ENCODE measurements around the gene CD58.

CD58 gene

DNA sequence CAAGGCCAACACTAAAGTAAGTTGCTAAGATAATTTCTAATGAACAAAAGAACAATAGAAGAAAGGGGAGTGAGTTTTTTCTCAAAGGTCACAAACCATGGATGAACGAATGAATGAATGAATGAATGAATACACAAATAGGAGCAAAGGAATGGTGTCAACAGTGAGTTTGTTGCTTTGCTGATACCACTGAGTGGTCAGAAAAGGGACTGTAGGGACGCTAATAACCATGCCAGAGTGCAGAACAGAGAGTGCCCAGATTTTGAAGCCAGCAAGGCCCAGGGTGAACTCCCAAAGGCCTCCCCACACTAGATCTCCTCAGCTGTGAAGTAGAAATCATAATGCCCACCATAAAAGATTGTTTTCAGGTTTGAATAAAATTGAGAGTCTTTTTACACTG is 15.9 kb downstream of the CD58 start:
- H3K4me1 ChIP-seq (ENCODE audit: control insufficient read depth, insufficient read depth, low read length) = no peaks in the 10 kb centered on the region; the same call in none of the 2 replicates
- ChIA-PET POLR2A (no interaction called here), CTCF (no interaction called here)
- no peak for TF ChIP-seq ZNF239 (tag by site-specific recombination; IDR thresholded peaks at IDR 0.05)
- no peak for TF ChIP-seq ZNF214 (tag by site-specific recombination; IDR thresholded peaks at IDR 0.05; ENCODE audit: borderline replicate concordance)
- no peak for TF ChIP-seq ZNF514 (tag by site-specific recombination; IDR thresholded peaks at IDR 0.05)
- TF ChIP-seq ZNF560 (tag by site-specific recombination; IDR thresholded peaks at IDR 0.05; ENCODE audit: borderline replicate concordance) = no peak
- no peak for TF ChIP-seq ZNF777 (tag by site-specific recombination; IDR thresholded peaks at IDR 0.05; ENCODE audit: borderline replicate concordance)
- TF ChIP-seq ZNF121 (tag by site-specific recombination; IDR thresholded peaks at IDR 0.05) = no peak
- no peak for TF ChIP-seq PATZ1 (tag by site-specific recombination; IDR thresholded peaks at IDR 0.05)
- TF ChIP-seq ZNF623 (tag by site-specific recombination; IDR thresholded peaks at IDR 0.05) = no peak
- TF ChIP-seq, protein P1, sequence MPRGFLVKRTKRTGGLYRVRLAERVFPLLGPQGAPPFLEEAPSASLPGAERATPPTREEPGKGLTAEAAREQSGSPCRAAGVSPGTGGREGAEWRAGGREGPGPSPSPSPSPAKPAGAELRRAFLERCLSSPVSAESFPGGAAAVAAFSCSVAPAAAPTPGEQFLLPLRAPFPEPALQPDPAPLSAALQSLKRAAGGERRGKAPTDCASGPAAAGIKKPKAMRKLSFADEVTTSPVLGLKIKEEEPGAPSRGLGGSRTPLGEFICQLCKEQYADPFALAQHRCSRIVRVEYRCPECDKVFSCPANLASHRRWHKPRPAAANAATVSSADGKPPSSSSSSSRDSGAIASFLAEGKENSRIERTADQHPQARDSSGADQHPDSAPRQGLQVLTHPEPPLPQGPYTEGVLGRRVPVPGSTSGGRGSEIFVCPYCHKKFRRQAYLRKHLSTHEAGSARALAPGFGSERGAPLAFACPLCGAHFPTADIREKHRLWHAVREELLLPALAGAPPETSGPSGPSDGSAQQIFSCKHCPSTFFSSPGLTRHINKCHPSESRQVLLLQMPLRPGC (tag by site-specific recombination; IDR thresholded peaks at IDR 0.05) = no peak
- no peak for TF ChIP-seq ZBTB8A (tag by site-specific recombination; IDR thresholded peaks at IDR 0.05)
- TF ChIP-seq ZNF48 (tag by site-specific recombination; IDR thresholded peaks at IDR 0.05) = no peak
- TF ChIP-seq ZBTB17 (tag by site-specific recombination; IDR thresholded peaks at IDR 0.05) = no peak
- TF ChIP-seq KLF16 (tag by site-specific recombination; IDR thresholded peaks at IDR 0.05) = no peak
- TF ChIP-seq ZNF843 (tag by site-specific recombination; IDR thresholded peaks at IDR 0.05) = no peak
- TF ChIP-seq ZNF830 (tag by site-specific recombination; IDR thresholded peaks at IDR 0.05; ENCODE audit: low read depth) = no peak
- no peak for TF ChIP-seq ZNF112 (tag by site-specific recombination; IDR thresholded peaks at IDR 0.05)
- H3K36me3 ChIP-seq (ENCODE audit: control insufficient read depth in 2 of 2, insufficient read depth in 1 of 2, low read length in 2 of 2) = no peaks in the 10 kb centered on the region
- H3K4me3 ChIP-seq (ENCODE audit: low read depth, low read length) = no peak overlapping the region
- no peak overlapping the region for H3K27ac ChIP-seq (ENCODE audit: extremely low read depth, low read depth, low read length)
- H3K9me3 ChIP-seq (ENCODE audit: control insufficient read depth, insufficient read depth, low read depth, low read length) = no peaks in the 10 kb centered on the region

DNA sequence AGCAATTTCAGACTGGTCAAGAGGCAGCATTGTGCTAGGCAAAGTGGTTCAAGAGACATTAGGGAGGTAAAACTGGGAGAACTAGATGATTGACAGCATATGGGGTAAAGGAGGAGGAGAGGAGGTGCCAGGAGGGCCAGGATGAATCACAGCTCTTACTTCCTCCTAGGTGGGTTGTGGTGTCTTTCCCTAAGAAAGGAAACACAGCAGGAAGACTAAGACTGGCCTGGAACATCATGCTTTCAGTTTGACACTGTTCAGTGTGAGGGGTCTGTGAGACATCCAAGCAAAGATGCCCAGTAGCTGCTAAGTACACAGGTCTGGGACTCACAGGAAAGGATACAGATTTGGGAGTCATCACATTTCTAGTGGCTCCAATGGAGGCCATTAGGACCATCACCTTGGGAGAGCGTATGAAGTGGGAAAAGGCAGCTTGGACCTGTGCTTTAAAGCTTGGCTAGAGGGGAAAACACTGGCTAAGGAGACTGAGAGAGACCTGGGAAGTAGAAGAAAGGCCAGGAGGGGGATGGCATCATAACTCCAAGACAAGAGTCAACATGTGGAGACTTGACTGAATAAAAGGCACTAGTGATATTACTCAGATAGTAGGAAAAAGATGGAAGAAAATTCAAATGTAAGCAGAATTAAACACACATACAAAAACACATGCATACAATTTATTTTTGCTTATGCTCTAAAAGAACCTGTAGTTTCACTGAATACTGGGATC is 17.3 kb downstream of the CD58 start:
- no peak for TF ChIP-seq ZNF335 (tag by site-specific recombination; conservative IDR thresholded peaks at IDR 0.05)
- no peak for TF ChIP-seq ZXDB (tag by site-specific recombination; IDR thresholded peaks at IDR 0.05)
- TF ChIP-seq ZNF558 (tag by site-specific recombination; IDR thresholded peaks at IDR 0.05) = no peak
- no peak for TF ChIP-seq KLF10 (tag by site-specific recombination; IDR thresholded peaks at IDR 0.05)
- no peak for TF ChIP-seq ZNF292 (tag by site-specific recombination; IDR thresholded peaks at IDR 0.05; ENCODE audit: borderline replicate concordance, low read depth)
- no peak for TF ChIP-seq YY2 (tag by site-specific recombination; IDR thresholded peaks at IDR 0.05)
- TF ChIP-seq KLF1 (tag by site-specific recombination; IDR thresholded peaks at IDR 0.05) = no peak
- no peak for TF ChIP-seq ZNF157 (tag by site-specific recombination; IDR thresholded peaks at IDR 0.05)
- ChIA-PET POLR2A (no interaction called here), CTCF (interaction anchor here (0.6 kb wide), 1 partner anchor 119 kb away, joined by 3 read pairs; no protein-coding TSS in a partner anchor)
- H3K9me3 ChIP-seq (ENCODE audit: control insufficient read depth, insufficient read depth, low read depth, low read length) = no peaks in the 10 kb centered on the region
- H3K27ac ChIP-seq (ENCODE audit: extremely low read depth, low read depth, low read length) = no peak overlapping the region
- no peaks in the 10 kb centered on the region for H3K36me3 ChIP-seq (ENCODE audit: control insufficient read depth in 2 of 2, insufficient read depth in 1 of 2, low read length in 2 of 2)
- H3K4me1 ChIP-seq (ENCODE audit: control insufficient read depth, insufficient read depth, low read length) = peaks cover under 1% of the 10 kb centered on the region
- no peak overlapping the region for H3K4me3 ChIP-seq (ENCODE audit: low read depth, low read length)

Data from HEK293 (cell line).